Stimulated activated CD4-positive, alpha-beta T cell treated with anti-CD3 and anti-CD28 coated beads, TNF-alpha, amount 100 ng/mL, for 24 hours (primary cell): ENCODE results near the gene YKT6.

Experiments
- DNase-seq, 3 experiments: peaks; one replicate each; pipeline ENCODE4 v3.0.0-alpha.2; 2020; ENCODE audit warnings: low read depth in 3 of 3

The YKT6 gene

GRCh38 chr7:44232901-44233715, 32.3 kb downstream of the YKT6 start:
- no peak for DNase-seq

DNA sequence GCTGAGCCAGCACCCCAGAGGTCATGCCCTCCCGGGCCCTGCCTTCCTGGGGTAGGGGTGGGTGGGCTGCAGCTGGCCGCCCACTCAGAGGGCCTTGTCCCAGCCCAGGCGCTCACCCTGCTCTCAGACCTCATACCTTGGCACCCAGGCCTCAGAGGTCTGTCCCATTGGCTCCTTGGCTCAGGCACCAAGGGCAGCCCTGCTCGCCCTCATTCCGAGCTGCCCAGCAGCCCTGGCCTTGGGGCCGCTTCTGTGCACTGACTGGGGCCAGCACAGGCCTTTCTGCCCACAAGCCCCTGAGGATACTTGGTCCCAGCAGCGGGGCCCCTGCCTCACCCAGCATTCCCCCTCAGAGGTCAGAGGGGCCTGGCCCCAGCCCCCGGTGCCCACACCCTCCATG, 34.3 kb downstream of the YKT6 start:
- no peak for DNase-seq

DNA sequence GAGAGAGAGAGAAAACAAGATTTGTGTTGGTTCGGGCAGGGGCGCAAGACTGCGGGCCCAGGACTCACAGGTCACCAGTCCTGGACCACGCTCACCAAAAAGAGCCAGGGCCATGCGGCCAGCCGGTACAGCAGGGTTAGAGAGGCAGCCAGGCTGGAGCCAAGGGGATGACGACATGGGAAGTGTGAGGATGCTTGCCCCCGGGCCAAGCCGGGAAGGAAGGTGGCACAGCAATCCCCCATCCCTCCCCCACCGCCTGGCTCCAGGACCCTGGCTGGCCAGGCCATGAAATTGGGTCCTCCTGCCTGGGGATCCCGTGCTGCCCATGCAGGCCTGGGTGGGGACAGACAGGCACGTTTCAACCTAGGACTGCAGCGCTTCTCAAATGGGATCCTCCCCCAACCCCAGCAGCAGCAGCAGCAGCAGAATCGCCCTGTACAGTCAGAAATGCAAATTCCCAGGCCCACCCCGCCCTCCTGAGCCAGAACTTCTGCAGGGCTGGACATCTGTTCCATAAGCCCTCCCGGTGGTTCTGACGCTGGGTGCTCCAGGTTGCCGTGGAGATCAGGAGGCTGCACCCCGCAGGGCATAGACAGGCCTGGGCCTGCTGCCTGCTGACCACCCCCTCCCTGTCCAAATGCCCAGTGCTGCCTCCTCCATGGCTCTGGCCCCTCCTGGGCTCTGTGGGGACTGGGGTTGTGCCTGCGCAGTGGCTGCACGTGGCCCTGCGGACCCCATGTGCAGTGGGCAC, 35.0 kb downstream of the YKT6 start:
- no peak for DNase-seq

GRCh38 chr7:44236333-44236728, 35.6 kb downstream of the YKT6 start:
- DNase-seq = no peak

DNA sequence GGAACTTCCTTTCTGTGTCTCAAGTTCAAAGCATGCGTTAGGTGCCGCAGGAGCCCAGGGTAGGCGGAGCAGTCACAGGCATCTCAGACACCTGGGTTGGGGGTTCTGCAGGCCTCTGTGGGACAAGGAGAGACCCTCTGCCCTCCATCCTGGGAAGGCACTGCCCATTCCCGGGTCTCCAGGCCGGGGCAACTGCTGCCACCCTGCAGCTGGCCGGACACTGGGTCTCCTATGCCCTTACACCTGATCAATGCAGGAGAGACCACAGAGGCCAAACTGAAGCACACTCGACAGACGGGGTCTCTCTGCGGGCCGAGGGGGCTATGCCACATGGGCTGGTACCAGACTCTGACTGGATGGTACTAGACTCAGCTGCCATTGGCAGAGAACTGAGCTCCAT, 36.9 kb downstream of the YKT6 start:
- DNase-seq = no peak

- no peak for DNase-seq
Observed at GRCh38 chr7:44238116-44238695, 37.4 kb downstream of the YKT6 start.

DNA sequence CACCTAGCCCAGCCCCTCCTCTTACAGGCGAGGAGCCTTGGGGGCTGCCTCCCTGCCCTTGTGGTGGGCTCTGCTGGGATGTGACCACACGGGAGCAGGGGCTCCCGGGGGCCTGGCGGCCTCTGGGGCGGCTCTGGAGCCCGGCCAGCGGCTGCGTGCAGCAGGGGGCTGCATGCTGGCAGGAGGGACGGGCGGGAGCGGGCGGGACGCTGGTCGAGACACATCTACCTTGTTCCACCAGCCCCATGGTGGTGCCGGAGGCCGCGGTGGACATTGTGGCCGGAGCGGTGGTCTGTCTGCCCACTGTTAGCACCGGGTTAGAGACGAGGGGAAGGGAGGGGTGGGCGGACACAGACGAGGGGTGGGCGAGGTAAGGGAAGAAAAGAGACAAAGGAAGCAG, 38.6 kb downstream of the YKT6 start:
- no peak for DNase-seq

- no peak for DNase-seq
Observed at GRCh38 chr7:44240376-44240775, 39.6 kb downstream of the YKT6 start.

- DNase-seq = peak; percentile 45 to 59 (median 49)
Observed at GRCh38 chr7:44240983-44241510, 40.3 kb downstream of the YKT6 start.

DNA sequence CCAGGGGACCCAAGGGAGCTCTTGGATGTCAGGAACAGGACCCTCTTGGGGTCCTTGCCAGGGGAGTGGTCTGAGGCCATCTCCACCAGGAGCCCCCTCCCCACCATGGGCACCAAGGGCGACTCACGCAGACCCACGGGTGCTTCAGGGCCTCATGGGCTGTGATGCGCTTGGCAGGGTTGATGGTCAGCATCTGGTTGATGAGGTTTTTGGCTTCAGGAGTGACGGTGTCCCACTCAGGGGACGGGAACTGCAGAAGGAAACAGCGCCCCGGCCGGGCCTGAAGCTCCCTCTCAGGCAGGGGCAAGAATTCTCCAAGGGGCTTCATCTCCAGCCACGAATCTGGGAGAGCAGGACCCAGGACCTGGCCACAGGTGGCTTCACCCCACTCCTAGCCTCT, 41.3 kb downstream of the YKT6 start:
- no peak for DNase-seq

GRCh38 chr7:44244282-44244681, 43.5 kb downstream of the YKT6 start:
- DNase-seq = peak in 1 of 3 experiments; percentile 48

GRCh38 chr7:44246396-44247113, 45.8 kb downstream of the YKT6 start:
- DNase-seq = no peak

GRCh38 chr7:44247868-44248651, 47.3 kb downstream of the YKT6 start:
- no peak for DNase-seq

GRCh38 chr7:44249639-44250234, 49.0 kb downstream of the YKT6 start:
- DNase-seq = no peak

DNA sequence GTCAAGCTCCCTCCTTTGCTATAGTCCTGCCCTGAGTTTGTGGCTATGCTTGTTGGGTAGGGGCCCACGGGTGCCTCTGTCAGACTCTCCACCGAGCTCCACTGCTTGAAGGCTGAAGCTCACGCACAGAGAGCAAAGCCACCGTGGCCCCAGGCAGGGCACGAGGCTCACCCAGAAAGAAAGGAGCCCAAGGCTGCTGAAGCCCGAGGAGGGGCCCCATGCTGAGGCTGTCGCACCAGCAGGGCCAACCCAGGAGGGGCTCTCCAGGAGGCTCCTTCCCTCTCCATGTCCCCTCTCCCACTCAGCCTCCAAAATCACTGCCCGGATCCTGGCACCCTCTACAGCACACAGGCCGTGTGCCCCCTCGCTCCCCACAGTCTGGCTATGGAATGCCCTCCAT, 50.5 kb downstream of the YKT6 start:
- DNase-seq = no peak

GRCh38 chr7:44251881-44252280, 51.1 kb downstream of the YKT6 start:
- DNase-seq = no peak

- DNase-seq = no peak
Observed at GRCh38 chr7:44256459-44256858, 55.7 kb downstream of the YKT6 start.

- no peak for DNase-seq
Observed at GRCh38 chr7:44257213-44257612, 56.4 kb downstream of the YKT6 start.

- peak; percentile 59 to 79 (median 61) for DNase-seq
Observed at GRCh38 chr7:44257618-44258422, 57.0 kb downstream of the YKT6 start.

- DNase-seq = no peak
Observed at GRCh38 chr7:44258423-44258760, 57.6 kb downstream of the YKT6 start.
